NCI-H69 (cell line): ENCODE results near the gene KLK7.
"Not testable (repeated sequence)": the region's sequence is repeated elsewhere in the genome, so short reads cannot be mapped to it uniquely, and the experiment has no call there.

Source experiments
- DNase-seq: peaks from one replicate; lab custom pipeline; 2025; lab: John Stamatoyannopoulos, UW

Gene KLK7

GRCh38 chr19:51010066-51010795 is 26.5 kb upstream of the KLK7 start:
- DNase-seq: no peak

DNA sequence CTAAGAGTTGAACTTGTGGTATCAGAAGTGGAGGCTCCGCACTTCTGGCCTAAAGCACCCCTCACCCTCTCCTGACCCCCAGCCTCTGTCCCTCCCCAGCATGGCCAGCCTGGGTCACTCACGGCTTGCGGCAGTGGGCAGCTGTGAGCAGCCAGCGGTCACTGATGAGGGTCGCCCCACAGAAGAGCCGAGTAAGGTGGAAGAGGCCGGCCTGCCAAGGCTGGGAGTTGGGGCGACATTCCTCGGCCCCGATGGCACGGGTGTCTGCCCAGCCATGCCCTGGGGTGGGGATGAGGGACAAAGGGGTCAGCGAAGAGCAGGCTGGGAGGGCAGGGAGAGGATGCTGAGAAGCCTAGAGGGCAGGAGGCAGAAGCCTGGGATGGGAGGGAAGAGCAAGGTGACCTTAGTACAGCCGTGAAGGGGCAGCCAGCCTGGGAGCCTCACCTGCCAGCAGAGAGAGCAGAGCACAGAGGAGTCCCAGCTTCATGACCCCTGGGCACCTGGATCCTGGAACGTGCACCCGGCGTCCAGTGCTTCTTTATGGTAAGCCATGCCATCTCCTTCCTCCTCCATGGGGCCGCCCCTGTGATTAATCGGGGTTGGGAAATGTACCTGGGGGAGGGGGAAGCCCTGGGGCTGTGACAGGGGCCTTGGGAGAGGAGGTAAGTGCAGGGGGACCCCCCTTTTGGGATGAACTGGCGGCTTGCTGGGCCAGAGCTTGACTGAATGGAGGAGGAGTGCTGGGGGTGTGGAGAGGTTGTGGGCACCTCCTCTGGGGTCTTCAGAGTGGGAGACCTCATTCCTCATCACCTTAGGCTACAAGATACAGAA is 25.6 kb upstream of the KLK7 start:
- no peak for DNase-seq

DNA sequence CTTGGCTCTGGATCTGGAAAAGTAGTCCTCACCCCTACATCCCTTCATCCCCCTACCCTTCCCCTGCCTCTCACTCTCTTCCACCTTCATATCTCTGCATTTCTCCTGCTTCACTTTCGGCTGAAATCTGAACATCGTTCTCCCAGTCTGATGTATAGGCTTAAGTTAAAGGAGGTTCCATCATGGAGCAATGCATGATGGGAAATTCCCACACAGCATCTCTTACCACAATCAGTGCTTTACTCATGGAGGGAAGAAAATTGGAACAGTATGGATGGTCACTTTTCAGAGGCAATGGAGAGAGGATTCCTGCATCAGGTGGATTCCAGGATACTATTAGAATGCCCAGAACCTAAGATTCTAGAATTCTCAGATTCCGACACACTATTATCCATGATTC is 23.8 kb upstream of the KLK7 start:
- DNase-seq: no peak

- DNase-seq: no peak
Measured at GRCh38 chr19:51006406-51006805, 22.7 kb upstream of the KLK7 start.

- DNase-seq: no peak
Measured at GRCh38 chr19:51005248-51005647, 21.5 kb upstream of the KLK7 start.

DNA sequence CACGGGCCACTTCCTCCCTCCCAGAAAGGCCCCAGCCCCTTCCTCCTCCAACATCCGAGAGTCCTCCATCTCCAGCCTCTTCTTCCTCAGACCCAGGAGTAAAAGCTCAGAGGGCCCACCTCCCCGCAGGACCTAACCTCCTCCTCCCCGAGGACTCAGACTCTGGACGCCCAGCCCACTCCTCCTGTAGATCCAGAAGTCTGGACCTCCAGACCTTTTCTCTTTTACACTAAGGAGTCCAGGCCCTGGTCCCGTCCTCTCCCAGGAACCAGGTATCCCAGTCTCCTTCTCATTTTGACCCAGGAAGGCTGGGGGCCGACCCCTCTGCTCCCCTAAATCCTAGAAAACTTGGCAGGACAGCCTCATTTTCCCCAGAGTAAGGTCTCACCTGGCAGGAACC is 19.6 kb upstream of the KLK7 start:
- DNase-seq: no peak

DNA sequence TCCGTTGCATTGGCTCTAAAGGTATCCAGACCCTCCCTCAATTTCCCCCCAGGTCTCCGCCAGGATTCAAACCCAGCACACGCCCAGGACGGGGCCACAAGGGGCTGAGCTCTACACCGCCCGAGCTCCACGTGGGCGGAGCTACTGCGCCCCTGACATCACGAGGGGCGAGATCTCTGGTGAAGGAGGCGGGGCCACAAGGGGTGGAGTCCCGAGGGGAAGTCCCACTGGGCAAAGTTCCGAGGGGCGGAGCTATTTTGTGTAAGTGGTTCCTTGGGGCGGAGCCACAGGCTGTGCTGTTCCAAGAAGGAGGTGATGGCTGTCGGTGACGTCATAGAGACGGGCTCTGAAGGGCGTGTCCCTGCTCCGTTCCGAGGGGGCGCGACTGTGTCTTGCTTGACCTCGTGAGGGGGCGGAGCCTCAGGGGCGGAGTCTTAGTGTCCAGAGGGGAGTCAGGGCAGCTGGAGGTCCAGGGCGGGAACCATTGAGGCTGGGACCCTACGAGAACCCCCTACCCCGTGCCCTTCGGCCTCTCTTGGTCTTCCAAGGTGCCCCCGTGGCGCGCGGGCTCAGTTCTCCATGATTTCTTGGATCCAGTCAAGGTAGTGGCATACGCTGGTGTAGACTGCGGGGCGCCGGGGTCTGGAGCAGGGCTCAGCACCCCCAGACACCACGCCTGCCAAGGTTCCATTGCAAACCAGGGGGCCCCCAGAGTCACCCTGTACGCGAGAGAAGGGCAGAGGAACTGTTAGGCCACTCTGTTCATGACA is 19.0 kb upstream of the KLK7 start:
- DNase-seq: peak; percentile 52

DNA sequence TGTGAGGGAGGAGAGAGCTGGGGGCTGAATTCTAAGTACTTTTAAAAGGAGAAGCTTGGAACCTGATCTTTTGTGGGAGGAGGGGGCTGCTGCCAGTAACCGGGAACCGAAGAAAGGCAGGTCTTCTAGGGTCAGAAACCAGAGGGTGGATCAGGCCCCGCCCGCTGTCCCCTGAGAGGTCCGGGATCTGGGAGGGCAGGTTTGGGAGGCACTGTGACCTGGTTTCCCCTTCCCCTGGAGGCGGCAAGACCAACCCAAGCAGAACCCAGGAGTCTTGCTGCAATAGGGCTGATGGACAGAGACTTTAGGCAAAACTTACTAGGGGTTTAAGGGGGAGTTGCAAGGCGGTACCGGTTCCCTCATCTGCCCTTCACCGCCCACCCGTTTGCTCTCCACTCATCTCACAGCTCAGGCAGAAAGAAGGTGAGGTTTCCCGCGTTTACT is 18.4 kb upstream of the KLK7 start:
- DNase-seq: no peak

GRCh38 chr19:51001515-51001914 is 17.8 kb upstream of the KLK7 start, which contains the start of gene KLK8:
Gene KLK8, minus strand, starts transcription at chr19:51001604. Its CDS starts 437 bp downstream, at chr19:51001167.
- no peak for DNase-seq

DNA sequence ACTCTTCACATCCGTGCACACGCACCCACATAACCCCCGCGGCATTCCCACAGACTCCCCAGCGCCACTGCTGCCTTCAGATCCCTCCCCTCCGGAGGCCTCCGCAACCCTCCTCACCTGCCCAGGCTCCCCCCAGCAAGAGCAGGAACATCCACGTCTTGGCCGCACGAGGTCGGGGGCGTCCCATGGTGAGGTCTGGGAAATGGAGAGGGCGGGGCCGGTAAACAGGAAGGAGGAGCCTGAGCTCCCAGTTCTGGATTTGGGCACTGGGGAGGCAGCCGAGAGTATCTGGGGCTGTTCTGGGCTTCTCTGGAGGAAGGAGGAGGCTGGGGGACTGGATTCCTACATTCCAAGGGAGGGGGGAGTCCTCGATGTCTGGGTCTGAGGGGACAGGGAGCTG is 17.3 kb upstream of the KLK7 start:
- no peak for DNase-seq

GRCh38 chr19:51000426-51000825 is 16.7 kb upstream of the KLK7 start:
- DNase-seq: no peak

- no peak for DNase-seq
Measured at GRCh38 chr19:50998686-50999085, 15.0 kb upstream of the KLK7 start.

DNA sequence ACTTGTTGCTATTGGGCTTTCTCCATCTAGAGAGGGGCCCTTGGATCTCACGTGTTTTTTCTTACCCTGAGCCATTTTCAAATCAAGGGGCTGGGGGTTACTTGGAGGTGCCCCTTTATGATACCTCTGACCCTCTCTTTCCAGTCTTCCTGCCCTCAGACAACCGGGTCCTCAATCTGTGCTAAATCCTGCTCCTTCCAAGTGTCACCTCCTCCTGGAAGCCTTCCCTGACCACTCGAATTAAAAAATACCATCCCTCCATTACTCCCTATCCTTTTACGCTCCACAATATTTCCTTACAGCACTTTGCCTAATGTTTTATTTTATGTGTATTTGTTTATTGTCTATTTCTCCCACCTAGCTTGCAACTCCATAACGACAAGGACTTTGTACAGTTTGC is 14.3 kb upstream of the KLK7 start:
- DNase-seq: no peak

GRCh38 chr19:50994129-50994528 is 10.4 kb upstream of the KLK7 start:
- DNase-seq: peak; percentile 4

- DNase-seq: no peak
Measured at GRCh38 chr19:50992666-50993035, 8.9 kb upstream of the KLK7 start.

- not testable (repeated sequence) for DNase-seq
Measured at GRCh38 chr19:50984416-50984815, 699 bp upstream of the KLK7 start.

- DNase-seq: no peak
Measured at GRCh38 chr19:50982186-50982585, 1.5 kb downstream of the KLK7 start.

DNA sequence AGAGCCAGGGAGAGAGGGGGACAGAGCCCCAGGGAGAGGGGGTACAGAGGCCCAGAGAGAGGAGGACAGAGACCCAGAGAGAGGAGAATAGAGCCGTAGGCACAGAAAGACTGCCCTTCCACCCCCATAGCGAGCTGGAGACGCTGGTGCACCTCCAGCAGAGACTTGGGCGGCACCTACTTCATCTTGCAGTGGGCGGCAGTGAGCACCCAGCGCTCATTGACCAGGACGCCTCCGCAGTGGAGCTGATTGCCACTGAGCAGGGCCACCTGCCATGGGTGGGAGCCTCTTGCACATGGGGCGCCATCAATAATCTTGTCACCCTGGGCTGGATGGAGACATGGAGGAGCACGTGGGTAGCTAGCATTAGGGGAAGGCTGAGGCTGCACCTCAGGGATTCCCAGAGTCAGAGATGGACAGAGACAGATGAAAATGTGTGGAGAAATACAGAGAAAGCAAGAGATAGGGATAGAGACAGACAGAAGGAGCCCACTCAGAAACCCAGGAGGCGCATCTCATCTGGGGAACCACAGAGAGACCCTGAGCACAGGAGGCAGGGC is 2.0 kb downstream of the KLK7 start:
- DNase-seq: no peak

DNA sequence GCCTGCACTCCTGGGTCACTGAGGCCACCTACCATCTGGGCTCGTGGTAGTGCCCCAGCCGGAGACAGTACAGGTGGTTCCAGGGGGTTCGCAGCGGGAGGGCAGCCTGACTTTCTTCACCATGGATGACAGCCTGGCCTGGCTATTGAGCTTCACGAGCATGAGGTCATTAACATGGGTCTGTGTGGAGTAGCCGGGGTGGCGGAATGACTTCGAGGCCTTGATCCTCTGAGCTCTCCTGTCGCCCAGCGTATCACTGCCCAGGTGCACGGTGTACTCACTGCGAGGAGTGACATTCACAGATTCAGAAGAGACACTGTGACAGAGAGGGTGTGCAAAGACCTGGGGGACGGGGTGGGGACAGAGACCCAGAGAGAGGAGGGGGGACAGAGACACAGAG is 3.5 kb downstream of the KLK7 start:
- DNase-seq: no peak

GRCh38 chr19:50979758-50980157 is 4.0 kb downstream of the KLK7 start:
- no peak for DNase-seq

GRCh38 chr19:50978772-50979390 is 4.8 kb downstream of the KLK7 start:
- DNase-seq: no peak

- no peak for DNase-seq
Measured at GRCh38 chr19:50977626-50978025, 6.1 kb downstream of the KLK7 start.
